GM12878 (cell line): Measurements from ENCODE around the gene RAB22A. TPM values are rescaled to one million over a fixed set of nuclear protein-coding genes. Genes with fewer than 3 reads are reported as not detected.

Experiments
- ATAC-seq: fragments of 200-7000 bp; cut with Tn5 transposase; 3 replicates; pipeline ENCODE4 v1.9.1; 2020; ENCODE audit warnings: mild to moderate bottlenecking, moderate library complexity
- BruUV-seq: library from RNA; stranded (reverse); fragments of 400-500 nt; replicated peaks from 2 replicates; lab custom pipeline; 2021; lab: Mats Ljungman, UMichigan
- CTCF ChIA-PET: fragments of 300-600 bp; sonication (Branson Sonifier 250); formaldehyde crosslinking; extraction: SDS; loops from one replicate; lab custom pipeline; 2021; ENCODE audit warnings: inconsistent platforms; lab: Yijun Ruan, JAX
- POLR2A ChIA-PET: fragments of 350-600 bp; formaldehyde crosslinking; extraction: SDS; loops from one replicate; lab custom pipeline; 2021; ENCODE audit warnings: inconsistent platforms; lab: Charles Lee
- RAD21 ChIA-PET: fragments of 300-600 bp; sonication (Branson Sonifier 250); formaldehyde crosslinking; loops from one replicate; lab custom pipeline; 2023; ENCODE audit warnings: antibody characterized with exemption; ENCODE audit not compliant: unreplicated experiment; lab: Charles Lee
- SMC1A ChIA-PET: fragments of 300-600 bp; sonication (Branson Sonifier 250); formaldehyde crosslinking; loops from one replicate; lab custom pipeline; 2023; ENCODE audit not compliant: unreplicated experiment, uncharacterized antibody; lab: Charles Lee
- DNase-seq: peaks from one replicate; pipeline ENCODE4 v3.0.0-alpha.2; 2011; ENCODE audit warnings: low read depth, low spot score
- FAIRE-seq: peaks from 3 replicates; lab custom pipeline; 2011; peaks lifted over from hg19 to GRCh38; lab: Jason Lieb, UNC
- H2AFZ ChIP-seq: 2 replicates; pipeline ENCODE4 v1.6.0; 2011; ENCODE audit warnings: low read depth, low read length, control low read depth; ENCODE audit not compliant: control insufficient read depth
- H3K27ac ChIP-seq: 2 replicates; pipeline ENCODE4 v1.5.1; 2011; ENCODE audit warnings: control low read depth; ENCODE audit not compliant: control insufficient read depth, insufficient read depth
- H3K27me3 ChIP-seq, 2 experiments: replicated peaks in 1 of 2; 2 replicates each; pipeline versions ENCODE4 v1.6.0 to v1.6.1; 2011; ENCODE audit warnings: low read length in 1 of 2; ENCODE audit not compliant: control insufficient read depth in 2 of 2, insufficient read depth in 2 of 2
- H3K36me3 ChIP-seq, 2 experiments: 2 replicates each; pipeline ENCODE4 v1.5.1; 2011; ENCODE audit warnings: low read length in 1 of 2; ENCODE audit not compliant: control insufficient read depth in 2 of 2, insufficient read depth in 2 of 2
- H3K4me1 ChIP-seq: 2 replicates; pipeline ENCODE4 v1.6.1; 2011; ENCODE audit warnings: mild to moderate bottlenecking, low read length, moderate library complexity, mixed read lengths; ENCODE audit not compliant: control insufficient read depth, insufficient read depth
- H3K4me2 ChIP-seq: 2 replicates; pipeline ENCODE4 v1.6.0; 2011; ENCODE audit warnings: control low read depth; ENCODE audit not compliant: control insufficient read depth, insufficient read depth
- H3K4me3 ChIP-seq: fragments of 200-600 bp; sonication (generic); 2 replicates; pipeline ENCODE4 v1.5.1; 2016
- H3K79me2 ChIP-seq: 2 replicates; pipeline ENCODE4 v1.6.0; 2011; ENCODE audit warnings: low read length; ENCODE audit not compliant: control insufficient read depth, insufficient read depth
- H3K9ac ChIP-seq: 2 replicates; pipeline ENCODE4 v1.8.0; 2011; ENCODE audit warnings: low read length, control low read depth, mixed read lengths; ENCODE audit not compliant: control insufficient read depth, insufficient read depth
- H3K9me3 ChIP-seq: replicated peaks from 3 replicates; pipeline ENCODE4 v1.5.1; 2011; ENCODE audit warnings: mild to moderate bottlenecking, low read length; ENCODE audit not compliant: control insufficient read depth, insufficient read depth
- H4K20me1 ChIP-seq: 2 replicates; pipeline ENCODE4 v1.6.0; 2011; ENCODE audit not compliant: control insufficient read depth, insufficient read depth
- DPF2 ChIP-seq: fragments of 450-650 bp; IDR thresholded peaks from 2 replicates; pipeline ENCODE4 v1.6.1; 2017; ENCODE audit warnings: mild to moderate bottlenecking
- EED ChIP-seq: sonication (generic); IDR thresholded peaks from 2 replicates; pipeline ENCODE4 v1.6.1; 2016; ENCODE audit warnings: antibody characterized with exemption, low read depth
- HDAC6 ChIP-seq: fragments of 200-600 bp; sonication (generic); IDR thresholded peaks from one replicate; pipeline ENCODE4 v1.8.0; 2017; ENCODE audit warnings: antibody characterized with exemption; ENCODE audit not compliant: unreplicated experiment
- IKZF1 ChIP-seq: fragments of 450-650 bp; conservative IDR thresholded peaks from 2 replicates; pipeline ENCODE4 v1.6.1; 2017; ENCODE audit warnings: antibody characterized with exemption, mild to moderate bottlenecking
- IRF4 ChIP-seq: IDR thresholded peaks from 2 replicates; pipeline ENCODE4 v1.6.1; 2011; ENCODE audit warnings: low read depth, low read length
- JUND ChIP-seq: IDR thresholded peaks from 2 replicates; pipeline ENCODE4 v1.6.1; 2012; ENCODE audit warnings: low read depth, mild to moderate bottlenecking, low read length, improper control_type of control experiment, moderate library complexity
- NBN ChIP-seq: fragments of 450-650 bp; IDR thresholded peaks from 2 replicates; pipeline ENCODE4 v1.6.1; 2016
- SREBF2 ChIP-seq: IDR thresholded peaks from 2 replicates; pipeline ENCODE4 v1.6.1; 2012; ENCODE audit warnings: mild to moderate bottlenecking, low read length
- STAT3 ChIP-seq: IDR thresholded peaks from 2 replicates; pipeline ENCODE4 v1.6.1; 2011; ENCODE audit warnings: low read depth, low read length, improper control_type of control experiment
- TCF12 ChIP-seq: IDR thresholded peaks from 2 replicates; pipeline ENCODE4 v1.6.1; 2011; ENCODE audit warnings: low read depth, mild to moderate bottlenecking, low read length
- ZBED1 ChIP-seq: IDR thresholded peaks from 2 replicates; pipeline ENCODE4 v1.6.1; 2016; ENCODE audit warnings: borderline replicate concordance
- ZNF24 ChIP-seq: fragments of 450-650 bp; IDR thresholded peaks from 2 replicates; pipeline ENCODE4 v1.6.1; 2017; ENCODE audit warnings: antibody characterized with exemption, mild to moderate bottlenecking
- ZNF622 ChIP-seq: fragments of 450-650 bp; IDR thresholded peaks from 2 replicates; pipeline ENCODE4 v1.6.1; 2017; ENCODE audit warnings: mild to moderate bottlenecking, inconsistent platforms
- WGBS: methylation state at CpG from one replicate; pipeline ENCODE4 v1.1.6; 2016; ENCODE audit warnings: low lambda C conversion rate; ENCODE audit not compliant: insufficient replicate concordance, insufficient coverage; ENCODE audit errors: missing lambda C conversion rate; 5-methylcytosine and 5-hydroxymethylcytosine counted together
- in situ Hi-C: fragments of 300-500 bp; cut with MboI; formaldehyde crosslinking; loops from 9 replicates; pipeline ENCODE4 v1.14.3; 2018; ENCODE audit warnings: mixed read lengths
- intact Hi-C: fragments of 100-400 bp; cut with micrococcal nuclease; formaldehyde crosslinking; loops from one replicate; pipeline ENCODE4 v1.14.2; 2022; ENCODE audit not compliant: unreplicated experiment
- polyA plus RNA-seq, 11 experiments: library from polyadenylated mRNA; depleted of rRNA in 4 of 11; unstranded in 6 of 11; stranded (reverse) in 5 of 11; fragments of >200 nt; fragmentation: Nextera tagmentation in 4 of 11; fragmentation: Illumina TruSeq in 1 of 11; extraction: Ambion mirVana in 4 of 11; extraction: Trizol in 1 of 11; gene quantifications; 1 replicate in 1 of 11; 2 replicates in 10 of 11; pipeline versions ENCODE4 v1.2.1 to v1.2.3, GENCODE V29; 2011 to 2016; ENCODE audit warnings: inconsistent platforms in 2 of 11, missing spikeins in 2 of 11, low read depth in 1 of 11
- total RNA-seq, 4 experiments: library from RNA; depleted of rRNA in 3 of 4; stranded (reverse); fragments of >200 nt in 3 of 4; fragmentation: Illumina TruSeq in 1 of 4; extraction: Trizol in 1 of 4; gene quantifications; 2 replicates each; pipeline versions ENCODE4 v1.2.1 to v1.2.3, GENCODE V29; 2013 to 2021
- TF ChIP-seq, protein P1 (sequence below): fragments of 450-650 bp; formaldehyde crosslinking; IDR thresholded peaks from 2 replicates; pipeline ENCODE4 v1.4.0; 2020; ENCODE audit warnings: mild to moderate bottlenecking, moderate library complexity

Gene RAB22A
- total and polyA plus RNA-seq, 10 of the 15 experiments (the other 5 are each of a cell fraction or from before 2014, with no cell fraction given) = 2.7 to 12.0 (median 10.0) TPM

DNA sequence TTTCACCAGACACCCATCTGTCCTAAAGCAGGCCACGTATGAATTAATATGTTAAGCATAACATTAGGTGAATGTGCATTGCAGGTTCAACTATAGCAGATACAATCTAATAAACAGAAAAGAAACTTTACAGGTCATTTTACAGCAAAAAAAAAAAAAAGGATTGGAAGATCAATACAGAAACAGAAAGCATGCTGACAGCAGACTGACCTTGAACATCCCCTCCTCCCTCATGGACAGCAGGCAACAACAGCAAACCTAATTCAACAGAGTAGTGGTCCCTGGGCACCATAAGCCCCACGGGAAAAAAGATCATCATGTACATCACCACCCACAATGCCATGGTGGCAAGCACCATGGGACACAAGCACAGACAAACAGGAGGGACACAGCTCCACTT is 12.1 kb upstream of the RAB22A start:
- POLR2A ChIA-PET = no interaction called here
- Histone ChIP-seq H3K9me3 (no peaks in the 10 kb centered on the region), H3K4me2 (no peak overlapping the region), H3K4me3 (no peak overlapping the region), H4K20me1 (no peaks in the 10 kb centered on the region), H3K27ac (no peak overlapping the region), H3K9ac (no peak overlapping the region), H2AFZ (no peak overlapping the region), H3K36me3 (no peaks in the 10 kb centered on the region), H3K27me3 (no peaks in the 10 kb centered on the region), H3K79me2 (no peaks in the 10 kb centered on the region), H3K4me1 (no peaks in the 10 kb centered on the region)
- in situ Hi-C loops (no loop called here), intact Hi-C loops (no loop called here)
- TF ChIP-seq ZNF24 = no peak
- WGBS = 47% methylated on average over 2 of the region's 2 CpGs
- FAIRE-seq (peak; percentile 62), ATAC-seq (no peak), DNase-seq (no peak)
- BruUV-seq = no TSS peak
- CTCF ChIA-PET = no interaction called here
- RAD21 ChIA-PET = interaction anchor here (1.4 kb wide), 1 partner anchor 60 kb away, joined by 4 read pairs; no protein-coding TSS in a partner anchor
- SMC1A ChIA-PET = interaction anchor here (1.4 to 1.6 kb wide), 2 partner anchors 9 to 24 kb away, joined by 3 to 6 read pairs; no protein-coding TSS in a partner anchor

DNA sequence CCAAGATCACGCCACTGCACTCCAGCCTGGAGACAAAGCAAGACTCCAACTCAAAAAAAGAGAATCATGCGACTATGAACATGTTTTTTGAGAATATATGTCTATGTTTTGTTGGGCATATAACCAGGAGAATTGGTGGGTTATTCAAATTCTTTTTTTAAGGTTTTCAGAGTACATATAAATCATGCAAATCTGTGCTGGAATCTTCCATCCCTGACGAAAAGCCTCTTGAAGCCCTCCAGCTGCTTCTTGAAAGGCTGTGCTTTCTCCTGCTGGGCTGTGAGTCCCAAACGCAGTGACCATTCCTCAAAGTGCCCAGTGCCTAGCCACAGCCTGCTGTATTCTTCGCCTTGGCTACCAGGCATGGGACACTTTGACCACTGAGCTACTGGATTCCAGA is 9.2 kb upstream of the RAB22A start:
- ChIA-PET SMC1A (no interaction called here), CTCF (no interaction called here), POLR2A (no interaction called here), RAD21 (no interaction called here)
- H3K27ac ChIP-seq = no peak overlapping the region
- H4K20me1 ChIP-seq = no peaks in the 10 kb centered on the region
- ATAC-seq = no peak
- intact Hi-C loops = loop anchor here (10.0 kb wide), 1 partner anchor 354 kb away; the partner anchor contains the start of gene STX16
- no peaks in the 10 kb centered on the region for H3K36me3 ChIP-seq
- no peak overlapping the region for H2AFZ ChIP-seq
- no peak overlapping the region for H3K9ac ChIP-seq
- BruUV-seq = no TSS peak
- no peak overlapping the region for H3K4me3 ChIP-seq
- DNase-seq = no peak
- no peaks in the 10 kb centered on the region for H3K9me3 ChIP-seq
- WGBS = 71% methylated on average over 5 of the region's 5 CpGs
- no peaks in the 10 kb centered on the region for H3K4me1 ChIP-seq
- in situ Hi-C loops = no loop called here
- no peaks in the 10 kb centered on the region for H3K27me3 ChIP-seq
- no peak overlapping the region for H3K4me2 ChIP-seq
- H3K79me2 ChIP-seq = no peaks in the 10 kb centered on the region
- no peak for FAIRE-seq
- TF ChIP-seq, protein P1, sequence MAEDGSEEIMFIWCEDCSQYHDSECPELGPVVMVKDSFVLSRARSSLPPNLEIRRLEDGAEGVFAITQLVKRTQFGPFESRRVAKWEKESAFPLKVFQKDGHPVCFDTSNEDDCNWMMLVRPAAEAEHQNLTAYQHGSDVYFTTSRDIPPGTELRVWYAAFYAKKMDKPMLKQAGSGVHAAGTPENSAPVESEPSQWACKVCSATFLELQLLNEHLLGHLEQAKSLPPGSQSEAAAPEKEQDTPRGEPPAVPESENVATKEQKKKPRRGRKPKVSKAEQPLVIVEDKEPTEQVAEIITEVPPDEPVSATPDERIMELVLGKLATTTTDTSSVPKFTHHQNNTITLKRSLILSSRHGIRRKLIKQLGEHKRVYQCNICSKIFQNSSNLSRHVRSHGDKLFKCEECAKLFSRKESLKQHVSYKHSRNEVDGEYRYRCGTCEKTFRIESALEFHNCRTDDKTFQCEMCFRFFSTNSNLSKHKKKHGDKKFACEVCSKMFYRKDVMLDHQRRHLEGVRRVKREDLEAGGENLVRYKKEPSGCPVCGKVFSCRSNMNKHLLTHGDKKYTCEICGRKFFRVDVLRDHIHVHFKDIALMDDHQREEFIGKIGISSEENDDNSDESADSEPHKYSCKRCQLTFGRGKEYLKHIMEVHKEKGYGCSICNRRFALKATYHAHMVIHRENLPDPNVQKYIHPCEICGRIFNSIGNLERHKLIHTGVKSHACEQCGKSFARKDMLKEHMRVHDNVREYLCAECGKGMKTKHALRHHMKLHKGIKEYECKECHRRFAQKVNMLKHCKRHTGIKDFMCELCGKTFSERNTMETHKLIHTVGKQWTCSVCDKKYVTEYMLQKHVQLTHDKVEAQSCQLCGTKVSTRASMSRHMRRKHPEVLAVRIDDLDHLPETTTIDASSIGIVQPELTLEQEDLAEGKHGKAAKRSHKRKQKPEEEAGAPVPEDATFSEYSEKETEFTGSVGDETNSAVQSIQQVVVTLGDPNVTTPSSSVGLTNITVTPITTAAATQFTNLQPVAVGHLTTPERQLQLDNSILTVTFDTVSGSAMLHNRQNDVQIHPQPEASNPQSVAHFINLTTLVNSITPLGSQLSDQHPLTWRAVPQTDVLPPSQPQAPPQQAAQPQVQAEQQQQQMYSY (CRISPR knock-in tag) = no peak
- no peak for TF ChIP-seq IRF4
- no peak for TF ChIP-seq TCF12
- TF ChIP-seq ZBED1 = no peak
- TF ChIP-seq STAT3 = no peak
- no peak for TF ChIP-seq JUND
- no peak for TF ChIP-seq NBN
- TF ChIP-seq ZNF622 = no peak
- TF ChIP-seq DPF2 = no peak
- no peak for TF ChIP-seq SREBF2
- TF ChIP-seq EED = no peak
- no peak for TF ChIP-seq IKZF1
- TF ChIP-seq HDAC6 = no peak
